HUDEP-2 (cell line): ENCODE data around the gene MCTP2.

ENCODE experiments used
- DNase-seq, 76 experiments: peaks; one replicate each; lab custom pipeline; 2025; ENCODE audit not compliant: unreplicated experiment in 76 of 76; lab: John Stamatoyannopoulos, UW

MCTP2 gene

DNA sequence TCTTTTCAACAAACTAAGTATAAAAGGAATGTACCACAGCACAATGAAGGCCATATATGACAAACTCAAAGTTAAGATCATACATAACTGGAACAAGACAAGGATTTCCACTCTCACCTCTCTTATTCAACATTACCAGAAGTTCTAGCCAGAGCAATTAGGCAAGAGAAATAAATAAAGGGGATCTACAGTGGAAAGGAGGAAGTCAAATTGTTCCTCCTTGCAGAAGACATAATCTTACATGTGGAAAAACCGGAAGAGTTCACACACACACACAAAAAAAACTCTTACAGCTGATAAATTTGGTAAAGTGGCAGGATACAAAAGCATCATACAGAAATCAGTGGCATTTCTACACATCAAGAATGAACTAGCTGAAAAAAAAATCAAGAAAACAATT is 277.9 kb downstream of the MCTP2 start:
- no peak for DNase-seq

DNA sequence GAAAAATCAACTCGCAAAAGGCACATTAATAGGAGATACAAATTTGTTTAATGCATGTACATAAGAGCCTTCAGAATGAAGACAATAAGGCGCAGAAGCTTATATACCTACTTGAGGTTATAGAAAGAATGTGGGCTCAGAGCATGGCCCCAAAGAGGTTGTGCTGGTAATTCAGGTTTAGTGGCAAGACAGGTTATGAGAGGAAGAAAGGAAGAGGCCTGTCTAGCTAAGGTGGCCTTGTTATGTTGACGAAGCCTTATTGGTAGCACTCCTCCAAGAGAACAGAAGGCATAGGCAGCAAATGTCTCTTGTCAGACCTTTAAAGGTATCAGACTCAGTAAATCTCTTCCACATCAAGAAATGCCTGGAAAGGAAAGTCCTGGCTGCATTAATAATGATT is 290.8 kb downstream of the MCTP2 start:
- DNase-seq, result no peak

DNA sequence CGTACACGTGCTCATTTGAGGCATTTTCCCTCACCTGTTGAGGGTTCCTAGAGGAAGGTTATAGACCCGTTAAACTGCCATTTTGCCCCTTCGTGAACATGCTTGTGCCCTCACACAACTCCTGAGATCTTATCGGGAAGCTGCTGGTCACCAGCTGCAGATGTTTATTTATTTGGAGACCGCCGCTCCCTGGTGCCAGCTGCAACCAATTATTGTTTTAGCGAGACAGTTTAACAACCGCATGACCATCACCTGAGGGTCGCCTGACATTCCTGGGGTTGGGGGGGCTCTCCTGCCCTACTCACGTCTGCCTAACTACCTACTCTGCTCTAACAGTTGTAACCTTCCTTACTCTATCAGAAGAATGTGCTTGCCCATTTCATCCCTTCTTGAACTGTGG is 292.5 kb downstream of the MCTP2 start:
- DNase-seq, result no peak

DNA sequence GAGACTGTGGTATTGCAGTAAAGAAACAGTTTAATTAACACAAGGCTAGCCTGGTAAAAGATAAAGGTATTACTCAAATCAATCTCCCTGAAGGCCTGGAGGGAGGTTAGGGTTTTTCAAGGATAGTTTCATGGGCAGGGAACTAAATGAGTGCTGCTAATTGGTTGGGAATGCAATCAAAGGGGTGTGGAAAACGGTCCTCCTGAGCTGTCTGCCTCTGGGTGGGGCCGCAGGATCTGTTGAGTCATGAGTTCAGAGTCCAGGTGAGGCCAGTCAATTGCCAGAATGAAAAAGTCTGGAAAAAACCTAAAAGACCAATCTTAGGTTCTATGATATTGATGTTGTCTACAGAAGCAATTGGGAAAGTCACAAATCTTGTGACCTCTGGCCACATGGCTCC is 293.2 kb downstream of the MCTP2 start:
- DNase-seq, result no peak

DNA sequence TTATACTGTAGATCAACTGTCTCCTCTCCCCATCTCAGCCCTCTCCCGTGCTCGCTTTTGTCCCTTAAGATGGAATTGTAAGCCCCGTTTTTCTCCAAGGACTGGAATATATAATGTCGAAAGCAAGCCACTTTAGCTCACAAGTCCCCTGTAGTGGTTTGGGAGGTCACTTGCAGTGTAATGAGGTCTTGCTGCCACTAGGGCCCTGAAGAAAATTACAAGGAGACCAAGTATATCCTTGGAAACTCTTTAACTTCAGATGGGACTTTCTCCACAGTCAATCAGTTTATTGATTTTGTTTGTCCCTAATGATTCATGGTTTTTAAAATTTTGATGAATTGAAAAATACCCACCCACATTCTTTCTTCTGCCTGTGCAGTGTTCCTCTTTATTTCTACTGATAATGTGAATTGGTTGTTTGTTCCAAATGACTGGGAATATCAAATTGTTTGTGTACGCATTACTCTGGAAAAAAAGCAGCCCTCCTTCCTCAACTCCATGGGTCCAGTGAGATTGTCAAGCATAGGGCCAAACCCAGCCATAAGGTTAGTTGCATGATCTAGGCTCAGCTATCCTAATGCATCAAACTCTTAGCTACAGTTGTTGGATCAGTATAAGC is 294.8 kb downstream of the MCTP2 start:
- no peak for DNase-seq

DNA sequence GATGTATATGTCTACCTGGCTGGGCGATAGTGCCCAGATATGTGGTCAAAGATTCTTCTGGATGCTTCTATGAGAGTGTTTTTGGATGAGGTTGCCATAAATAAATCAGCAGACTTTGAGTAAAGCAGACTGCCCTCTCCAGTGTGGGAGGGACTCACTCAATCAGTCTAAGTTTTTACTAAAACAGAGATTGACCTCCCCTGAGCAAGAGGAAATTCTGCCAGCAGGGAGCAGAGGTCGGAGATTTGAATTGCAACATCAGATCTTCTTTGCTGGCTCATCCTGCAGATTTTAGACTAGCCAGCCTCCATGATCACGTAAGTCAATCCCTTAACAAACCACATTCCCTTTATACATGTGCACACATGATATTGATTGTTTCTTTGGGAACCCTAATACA is 300.9 kb downstream of the MCTP2 start:
- DNase-seq, result no peak
